Calu3 (cell line): Measurements from ENCODE around the gene KCTD18. TPM values are rescaled to one million over a fixed set of nuclear protein-coding genes. Genes with fewer than 3 reads are reported as not detected.

Experiments used
- BruUV-seq: library from RNA; stranded (reverse); fragments of 400-500 nt; replicated peaks from 2 replicates; lab custom pipeline; 2021; lab: Mats Ljungman, UMichigan
- CTCF ChIA-PET: fragments of 300-600 bp; sonication (Branson Sonifier 250); formaldehyde crosslinking; loops from one replicate; lab custom pipeline; 2022; ENCODE audit warnings: antibody characterized with exemption; lab: Charles Lee
- DNase-seq: peaks from one replicate; pipeline ENCODE4 v3.0.0; 2022
- H3K27ac Mint-ChIP-seq: one replicate; pipeline ENCODE4 v1.8.0; 2022; ENCODE audit warnings: mixed read lengths; ENCODE audit not compliant: unreplicated experiment
- H3K27me3 Mint-ChIP-seq: one replicate; pipeline ENCODE4 v1.8.0; 2022; ENCODE audit warnings: mixed read lengths; ENCODE audit not compliant: unreplicated experiment
- H3K36me3 Mint-ChIP-seq: one replicate; pipeline ENCODE4 v1.8.0; 2022; ENCODE audit warnings: mild to moderate bottlenecking, moderate library complexity, mixed read lengths; ENCODE audit not compliant: insufficient read depth, unreplicated experiment
- H3K4me1 Mint-ChIP-seq: one replicate; pipeline ENCODE4 v1.8.0; 2022; ENCODE audit warnings: mild to moderate bottlenecking, low read depth, mixed read lengths; ENCODE audit not compliant: unreplicated experiment
- H3K4me3 Mint-ChIP-seq: one replicate; pipeline ENCODE4 v1.8.0; 2022; ENCODE audit warnings: mild to moderate bottlenecking, low read depth, moderate library complexity, mixed read lengths; ENCODE audit not compliant: unreplicated experiment
- H3K9me3 Mint-ChIP-seq: one replicate; pipeline ENCODE4 v1.8.0; 2022; ENCODE audit warnings: low read depth, mixed read lengths; ENCODE audit not compliant: unreplicated experiment
- intact Hi-C: fragments of 100-400 bp; cut with micrococcal nuclease; formaldehyde crosslinking; loops from one replicate; pipeline ENCODE4 v1.10.0; 2022; ENCODE audit not compliant: unreplicated experiment
- total RNA-seq: library from RNA; stranded (reverse); gene quantifications from 2 replicates; pipeline ENCODE4 v1.2.3, GENCODE V29; 2022
- TF ChIP-seq, protein P1 (sequence below): fragments of 200-600 bp; IDR thresholded peaks from one replicate; pipeline ENCODE4 v1.8.0; 2022; ENCODE audit warnings: antibody characterized with exemption; ENCODE audit not compliant: unreplicated experiment

The KCTD18 gene
- total RNA-seq, 1 experiment from 2014 or later: 11.8 TPM

DNA sequence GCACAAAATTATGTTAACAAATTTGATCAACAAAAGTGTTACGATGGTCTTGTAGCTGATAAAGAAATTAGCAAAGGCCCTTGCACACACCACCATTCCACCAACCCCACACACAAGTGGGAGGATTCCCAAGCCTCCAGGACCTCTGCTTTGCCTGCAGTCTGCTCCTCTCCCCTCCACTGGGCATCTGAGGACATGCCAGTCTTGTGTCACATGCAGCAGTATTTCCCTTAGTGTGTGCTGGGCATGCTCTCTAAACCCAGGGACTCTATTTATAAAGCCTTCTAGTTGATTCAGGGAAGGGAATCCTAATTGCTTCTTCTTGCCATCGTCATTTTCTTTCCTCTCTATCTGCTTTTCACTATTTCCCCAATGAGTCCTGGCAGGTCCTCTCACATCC is 53.3 kb downstream of the KCTD18 start:
- CTCF ChIA-PET: interaction anchor here (0.7 kb wide), 1 partner anchor 28 kb away, joined by 4 read pairs; no protein-coding TSS in a partner anchor
- Mint-ChIP-seq H3K9me3 (no peaks in the 10 kb centered on the region), H3K4me1 (peaks cover 7% of the 10 kb centered on the region), H3K27me3 (no peaks in the 10 kb centered on the region), H3K36me3 (peaks cover 51% of the 10 kb centered on the region), H3K4me3 (no peak overlapping the region), H3K27ac (peak overlapping the region; percentile 41)
- intact Hi-C loops: no loop called here
- TF ChIP-seq, protein P1, sequence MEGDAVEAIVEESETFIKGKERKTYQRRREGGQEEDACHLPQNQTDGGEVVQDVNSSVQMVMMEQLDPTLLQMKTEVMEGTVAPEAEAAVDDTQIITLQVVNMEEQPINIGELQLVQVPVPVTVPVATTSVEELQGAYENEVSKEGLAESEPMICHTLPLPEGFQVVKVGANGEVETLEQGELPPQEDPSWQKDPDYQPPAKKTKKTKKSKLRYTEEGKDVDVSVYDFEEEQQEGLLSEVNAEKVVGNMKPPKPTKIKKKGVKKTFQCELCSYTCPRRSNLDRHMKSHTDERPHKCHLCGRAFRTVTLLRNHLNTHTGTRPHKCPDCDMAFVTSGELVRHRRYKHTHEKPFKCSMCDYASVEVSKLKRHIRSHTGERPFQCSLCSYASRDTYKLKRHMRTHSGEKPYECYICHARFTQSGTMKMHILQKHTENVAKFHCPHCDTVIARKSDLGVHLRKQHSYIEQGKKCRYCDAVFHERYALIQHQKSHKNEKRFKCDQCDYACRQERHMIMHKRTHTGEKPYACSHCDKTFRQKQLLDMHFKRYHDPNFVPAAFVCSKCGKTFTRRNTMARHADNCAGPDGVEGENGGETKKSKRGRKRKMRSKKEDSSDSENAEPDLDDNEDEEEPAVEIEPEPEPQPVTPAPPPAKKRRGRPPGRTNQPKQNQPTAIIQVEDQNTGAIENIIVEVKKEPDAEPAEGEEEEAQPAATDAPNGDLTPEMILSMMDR: no peak
- no TSS peak for BruUV-seq
- no peak for DNase-seq

DNA sequence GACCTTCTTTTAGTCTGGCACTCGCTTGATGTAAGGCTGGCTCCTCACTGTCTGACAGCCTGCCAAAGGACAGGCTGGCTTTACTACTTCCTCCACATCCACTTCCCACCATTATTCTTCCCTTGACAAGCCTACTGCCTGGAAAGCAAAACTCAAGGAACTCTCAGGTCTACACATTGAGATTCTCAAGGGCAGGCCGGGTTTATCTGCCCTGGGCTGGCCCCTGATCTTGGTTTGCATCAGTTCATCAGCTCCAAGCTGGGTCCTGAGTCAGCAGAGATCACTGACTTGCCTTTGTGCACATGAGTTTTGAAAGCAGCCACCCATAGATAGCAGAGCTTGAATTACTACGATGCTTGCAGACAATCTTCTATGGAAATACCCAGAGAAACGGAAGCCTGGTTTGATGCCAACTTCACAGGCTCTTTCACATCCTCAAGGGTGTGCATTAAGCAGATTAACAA is 53.9 kb downstream of the KCTD18 start:
- no TSS peak for BruUV-seq
- Mint-ChIP-seq H3K4me1 (peaks cover 7% of the 10 kb centered on the region), H3K4me3 (no peak overlapping the region), H3K9me3 (no peaks in the 10 kb centered on the region), H3K36me3 (peaks cover 51% of the 10 kb centered on the region), H3K27ac (no peak overlapping the region), H3K27me3 (no peaks in the 10 kb centered on the region)
- CTCF ChIA-PET: no interaction called here
- no peak for DNase-seq
- TF ChIP-seq, protein P1: no peak
- intact Hi-C loops: no loop called here

DNA sequence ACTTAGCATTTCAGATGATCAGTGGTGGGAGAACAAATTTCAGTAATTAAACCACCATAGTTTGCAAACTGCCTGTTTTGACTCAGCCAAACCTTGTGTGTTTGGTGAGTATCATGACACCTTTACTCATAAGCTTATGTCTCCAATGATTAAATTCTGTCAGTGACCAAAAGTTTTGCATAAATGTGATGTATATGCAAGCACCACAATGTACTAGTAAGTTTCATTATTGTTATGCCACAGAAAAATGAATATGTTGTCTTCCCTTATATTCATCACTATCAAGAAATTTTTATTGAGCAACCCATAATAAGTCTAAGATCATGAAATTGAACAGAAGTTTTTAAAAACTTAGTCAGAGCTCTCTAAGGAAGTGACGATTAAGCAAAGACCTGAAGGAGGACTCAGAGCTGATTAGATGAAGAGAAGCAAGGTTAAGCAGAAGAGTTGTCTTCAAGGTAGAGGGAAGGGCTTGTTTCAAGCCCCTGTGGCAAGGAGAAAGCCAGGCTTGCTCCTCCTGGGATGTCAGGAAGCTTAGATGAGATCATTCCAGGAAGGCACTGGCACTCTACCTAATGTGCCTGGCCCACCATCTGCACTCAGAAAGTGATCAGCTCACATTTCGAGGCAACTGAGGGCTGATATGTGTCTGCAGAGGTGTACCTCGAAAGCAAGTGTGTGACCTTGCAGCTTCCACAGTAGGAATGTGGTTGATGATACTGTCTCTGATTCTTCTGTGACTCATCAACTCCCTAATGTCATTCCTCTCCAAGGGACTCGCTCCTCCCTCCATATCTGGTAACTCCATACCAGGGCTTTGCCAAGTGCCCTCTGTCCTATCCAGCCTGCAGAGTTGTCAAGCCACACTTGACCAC is 54.7 kb downstream of the KCTD18 start:
- Mint-ChIP-seq H3K4me3 (no peak overlapping the region), H3K4me1 (peaks cover 7% of the 10 kb centered on the region), H3K27ac (no peak overlapping the region), H3K9me3 (no peaks in the 10 kb centered on the region), H3K36me3 (peaks cover 56% of the 10 kb centered on the region), H3K27me3 (no peaks in the 10 kb centered on the region)
- no TSS peak for BruUV-seq
- intact Hi-C loops: no loop called here
- TF ChIP-seq, protein P1: no peak
- CTCF ChIA-PET: no interaction called here
- DNase-seq: no peak

DNA sequence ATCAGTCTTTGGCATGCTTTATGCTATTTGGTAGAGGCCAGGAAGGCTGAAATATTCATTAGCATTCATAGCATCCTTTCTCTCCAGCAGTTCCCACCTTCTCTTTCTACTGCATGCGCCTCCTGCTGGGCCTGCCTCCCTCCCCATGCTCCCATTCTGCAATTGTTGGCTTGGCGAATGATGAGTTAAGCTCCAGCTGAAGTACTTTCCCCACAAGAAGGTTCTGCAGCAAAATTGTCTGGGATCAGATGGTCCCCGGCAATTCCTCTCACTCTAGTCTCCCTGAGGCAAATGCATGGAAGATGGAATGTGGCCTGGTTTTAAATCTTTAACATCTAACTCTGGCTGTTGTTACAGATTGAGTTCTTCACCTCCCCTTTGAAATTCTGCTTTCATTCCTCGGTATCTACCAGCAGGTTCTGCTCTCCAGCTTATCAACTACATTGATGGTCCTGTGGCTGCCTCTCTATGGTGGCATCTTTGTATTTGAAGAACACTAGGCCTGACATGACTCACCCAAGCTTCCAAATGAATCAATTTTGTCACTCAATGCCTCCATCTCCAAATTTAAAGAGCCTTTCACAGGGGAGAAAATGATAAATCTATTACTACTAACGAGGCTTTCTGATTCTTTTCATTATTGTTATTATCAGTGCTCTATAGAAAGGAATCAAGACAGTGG is 55.9 kb downstream of the KCTD18 start:
- no peaks in the 10 kb centered on the region for H3K9me3 Mint-ChIP-seq
- intact Hi-C loops: no loop called here
- H3K27me3 Mint-ChIP-seq: no peaks in the 10 kb centered on the region
- H3K36me3 Mint-ChIP-seq: peaks cover 50% of the 10 kb centered on the region
- no peak overlapping the region for H3K27ac Mint-ChIP-seq
- no peak for DNase-seq
- CTCF ChIA-PET: no interaction called here
- TF ChIP-seq, protein P1: no peak
- peaks cover 7% of the 10 kb centered on the region for H3K4me1 Mint-ChIP-seq
- no TSS peak for BruUV-seq
- H3K4me3 Mint-ChIP-seq: no peak overlapping the region
